Forelimb muscle (tissue), 1 donor: Measurements from ENCODE around the gene LZTS2. TPM values are rescaled to one million over a fixed set of nuclear protein-coding genes. Genes with fewer than 3 reads are reported as not detected.
"Not testable (repeated sequence)": the region's sequence is repeated elsewhere in the genome, so short reads cannot be mapped to it uniquely, and the experiment has no call there.

Source experiments
- DNase-seq: peaks from one replicate; pipeline ENCODE4 v3.0.0-alpha.2; 2013; ENCODE audit warnings: low read depth
- polyA plus RNA-seq: library from polyadenylated mRNA; unstranded; fragments of 120-200 nt; gene quantifications from one replicate; pipeline ENCODE4 v1.2.1, GENCODE V29; 2013; ENCODE audit not compliant: insufficient read length

LZTS2 gene, protein sequence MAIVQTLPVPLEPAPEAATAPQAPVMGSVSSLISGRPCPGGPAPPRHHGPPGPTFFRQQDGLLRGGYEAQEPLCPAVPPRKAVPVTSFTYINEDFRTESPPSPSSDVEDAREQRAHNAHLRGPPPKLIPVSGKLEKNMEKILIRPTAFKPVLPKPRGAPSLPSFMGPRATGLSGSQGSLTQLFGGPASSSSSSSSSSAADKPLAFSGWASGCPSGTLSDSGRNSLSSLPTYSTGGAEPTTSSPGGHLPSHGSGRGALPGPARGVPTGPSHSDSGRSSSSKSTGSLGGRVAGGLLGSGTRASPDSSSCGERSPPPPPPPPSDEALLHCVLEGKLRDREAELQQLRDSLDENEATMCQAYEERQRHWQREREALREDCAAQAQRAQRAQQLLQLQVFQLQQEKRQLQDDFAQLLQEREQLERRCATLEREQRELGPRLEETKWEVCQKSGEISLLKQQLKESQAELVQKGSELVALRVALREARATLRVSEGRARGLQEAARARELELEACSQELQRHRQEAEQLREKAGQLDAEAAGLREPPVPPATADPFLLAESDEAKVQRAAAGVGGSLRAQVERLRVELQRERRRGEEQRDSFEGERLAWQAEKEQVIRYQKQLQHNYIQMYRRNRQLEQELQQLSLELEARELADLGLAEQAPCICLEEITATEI
- 60.9 TPM for polyA plus RNA-seq

DNA sequence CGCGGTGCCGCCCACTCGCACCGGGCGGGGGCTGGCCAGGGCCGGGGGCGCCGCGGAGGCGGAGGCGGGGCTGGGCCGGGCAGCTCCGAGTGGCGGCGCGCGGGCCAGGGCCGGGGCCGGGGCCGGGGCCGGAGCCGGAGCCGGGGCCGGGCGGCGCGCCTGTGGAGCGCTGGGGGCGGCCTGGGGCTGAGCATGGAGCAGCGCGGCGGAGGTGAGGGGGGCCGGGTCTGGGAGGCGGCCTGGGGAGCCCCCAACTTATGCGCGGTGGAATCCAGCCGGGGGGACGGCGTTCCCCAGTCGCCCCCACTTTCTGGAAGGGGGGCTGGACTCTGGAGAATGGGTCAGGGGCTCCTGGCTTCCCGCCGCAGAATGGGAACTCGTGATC is at the start of gene LZTS2:
LZTS2 (plus strand) TSS at position 67 of the 385 bp plus-strand sequence. CDS start 2,731 bp downstream, outside the sequence.
- DNase-seq = no peak

DNA sequence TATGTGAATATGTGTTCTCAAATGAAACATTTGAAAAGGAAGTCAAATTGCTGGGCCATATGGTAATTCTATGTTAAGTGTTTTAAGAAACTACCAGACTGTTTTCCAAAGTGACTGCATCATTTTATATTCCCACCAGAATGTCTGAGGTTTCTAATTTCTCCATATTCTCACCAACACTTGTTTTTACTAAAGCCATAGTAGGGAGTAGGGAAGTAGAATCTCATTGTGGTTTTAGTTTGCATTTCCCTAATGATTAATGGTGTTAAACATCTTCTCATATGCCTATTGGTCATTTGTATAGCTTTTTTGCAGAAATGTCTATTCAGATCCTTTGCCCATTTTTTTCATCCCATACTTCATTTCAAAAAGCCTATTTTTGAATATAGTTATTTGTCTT is 39.4 kb upstream of the LZTS2 start:
- no peak for DNase-seq

DNA sequence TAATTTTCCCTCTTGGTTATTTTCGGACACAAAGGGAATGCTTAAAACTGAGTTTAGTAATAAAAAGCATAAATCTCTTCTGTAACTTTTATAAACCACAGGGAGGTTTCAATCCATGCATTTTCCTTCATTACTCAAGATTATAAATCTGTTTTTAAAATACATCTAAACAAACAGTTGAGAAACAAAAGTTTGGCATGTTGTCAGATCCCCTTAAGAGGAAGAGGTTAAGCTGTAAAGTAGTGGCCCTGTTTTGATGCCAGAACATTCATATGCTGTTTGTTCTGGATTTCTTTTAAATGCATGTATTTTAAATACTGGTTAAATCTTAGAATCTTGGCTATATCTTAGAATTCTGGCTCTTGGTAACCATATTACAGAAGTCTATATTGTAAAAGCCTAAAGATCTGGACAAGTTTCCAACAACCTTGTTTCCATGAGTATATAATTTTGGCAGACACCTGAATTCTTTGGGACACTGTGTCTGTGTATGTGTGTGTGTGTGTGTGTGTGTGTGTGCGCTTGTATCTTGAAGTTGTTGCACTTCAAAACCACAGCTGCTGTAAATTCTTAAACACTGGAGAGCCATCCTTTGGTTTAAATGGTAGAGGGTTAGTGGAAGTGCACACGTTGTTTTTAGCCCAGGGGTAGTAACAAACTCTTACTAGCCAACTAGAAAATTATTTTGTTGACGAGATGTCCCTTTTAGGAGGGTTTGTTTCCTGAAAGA is 37.1 kb upstream of the LZTS2 start:
- no peak for DNase-seq

DNA sequence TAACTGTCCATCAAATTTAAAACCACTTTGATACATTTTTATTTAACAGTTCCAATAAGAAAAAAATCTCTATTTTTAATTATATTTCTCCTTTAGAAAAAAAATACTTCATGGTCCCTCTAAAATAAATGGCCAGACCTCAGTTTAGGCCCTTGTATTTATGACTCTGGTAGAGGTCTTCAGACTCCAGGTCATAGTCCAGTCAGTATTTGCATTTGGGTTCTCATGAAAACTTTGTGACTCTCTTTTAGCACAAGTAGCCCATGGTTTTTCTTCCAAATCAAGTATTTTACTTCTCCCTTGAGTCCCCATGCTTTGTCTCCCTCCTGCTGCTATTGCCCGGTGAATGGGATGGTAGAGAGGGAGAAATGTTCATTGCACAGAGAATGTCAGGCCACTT is 35.8 kb upstream of the LZTS2 start:
- DNase-seq = no peak

DNA sequence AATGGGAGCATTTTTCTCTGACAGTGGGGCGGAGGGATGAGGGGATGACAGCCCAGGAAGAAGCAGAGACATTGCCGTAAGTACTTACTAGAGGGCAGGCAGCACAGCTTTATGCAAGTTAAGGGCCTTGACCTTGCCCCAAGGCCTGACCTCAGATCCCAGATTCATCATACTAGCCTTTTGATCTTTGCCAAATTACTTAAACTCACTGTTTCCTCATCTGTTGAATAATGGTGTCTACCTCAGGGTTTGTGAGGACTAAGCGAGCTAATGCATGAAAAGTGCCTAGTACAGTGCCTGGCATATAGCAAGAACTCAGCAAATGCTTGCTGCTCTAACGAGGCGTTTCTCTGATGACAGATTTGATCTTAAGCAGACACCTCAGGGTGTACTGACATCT is 33.8 kb upstream of the LZTS2 start:
- DNase-seq = no peak

DNA sequence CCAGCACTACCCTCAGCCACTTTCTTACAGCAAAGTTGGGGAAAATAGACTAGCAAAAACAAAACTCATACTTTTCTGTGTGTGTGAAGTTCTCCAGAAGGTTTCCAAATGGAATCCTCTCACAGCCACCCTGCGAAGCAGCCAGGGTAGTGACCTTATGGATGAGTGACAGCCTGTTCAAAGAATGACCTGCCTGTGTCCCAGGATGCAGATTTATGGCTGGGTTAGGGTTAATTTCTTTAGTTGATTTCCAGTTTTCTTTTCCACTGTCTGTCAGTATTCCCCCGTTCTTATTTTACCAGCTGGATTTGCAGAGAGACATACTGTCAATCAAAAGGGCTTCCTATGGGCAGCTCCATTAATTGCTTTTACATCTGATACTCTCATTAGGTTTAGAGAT is 32.7 kb upstream of the LZTS2 start:
- no peak for DNase-seq

DNA sequence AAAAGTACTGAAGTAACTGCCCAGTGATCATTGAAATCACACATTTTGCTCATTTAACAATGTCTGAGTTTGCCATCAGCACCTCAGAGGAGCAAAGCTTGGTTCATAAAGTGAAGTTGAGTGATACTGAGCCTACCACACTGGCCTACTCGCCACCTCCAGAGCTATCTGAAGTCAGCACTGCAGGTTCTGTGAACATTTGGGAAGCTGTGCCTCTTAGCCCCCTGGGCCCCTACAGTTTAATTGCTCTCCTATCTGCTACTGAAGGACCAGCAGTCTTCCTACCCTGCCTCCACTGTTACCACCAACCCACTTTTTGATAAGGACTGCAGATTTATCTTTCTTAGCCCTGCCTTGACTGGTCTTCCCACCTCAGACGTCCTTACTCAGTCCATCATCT is 32.3 kb upstream of the LZTS2 start:
- DNase-seq = no peak

DNA sequence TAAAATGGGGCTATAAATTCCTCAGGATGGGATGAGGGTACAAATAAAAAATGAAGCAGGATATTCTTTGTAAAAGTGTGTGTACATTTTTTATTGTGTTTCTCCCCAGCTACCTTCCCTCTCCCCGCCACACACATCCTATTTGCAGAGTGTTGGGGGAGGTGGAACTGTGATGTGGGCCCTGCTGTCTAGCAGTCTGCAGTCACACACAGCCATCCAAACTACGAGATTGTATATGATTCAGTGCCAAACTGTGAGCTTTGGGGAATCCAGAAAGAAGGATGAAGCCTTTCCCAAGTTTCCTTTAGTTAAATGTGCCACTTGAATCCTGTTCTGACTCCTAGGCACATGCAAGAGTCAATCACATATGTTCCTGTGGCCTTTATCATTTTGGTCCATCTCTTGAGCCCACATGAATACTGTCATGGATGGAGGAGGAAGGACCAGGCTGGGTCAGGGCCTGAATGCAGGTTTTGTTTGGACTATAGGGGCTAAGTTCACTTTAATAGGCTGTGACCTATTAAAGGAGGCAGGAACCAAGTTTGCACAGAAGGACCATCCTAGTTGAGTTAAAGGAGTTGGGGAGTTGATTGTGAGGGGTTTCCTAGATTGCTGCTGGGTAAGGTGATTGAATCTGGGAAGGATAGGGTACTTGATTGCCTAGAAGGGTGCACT is 31.4 kb upstream of the LZTS2 start:
- no peak for DNase-seq

DNA sequence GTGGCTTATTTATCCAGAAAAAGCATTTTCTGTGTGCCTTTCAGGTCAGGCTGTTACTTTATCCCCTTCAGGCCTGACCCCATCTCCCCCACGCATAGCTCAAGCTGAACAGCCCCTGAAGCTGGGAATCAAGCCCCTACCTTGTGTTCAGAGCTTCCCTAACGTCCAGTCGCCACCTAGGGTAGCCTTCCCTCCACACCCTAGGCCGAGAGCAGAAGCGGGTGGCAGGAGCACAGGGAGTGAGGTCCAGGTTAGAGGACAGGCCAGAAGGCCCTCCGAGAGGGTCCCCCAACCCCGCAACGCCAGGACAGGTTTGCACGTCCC is 30.8 kb upstream of the LZTS2 start:
- no peak for DNase-seq

DNA sequence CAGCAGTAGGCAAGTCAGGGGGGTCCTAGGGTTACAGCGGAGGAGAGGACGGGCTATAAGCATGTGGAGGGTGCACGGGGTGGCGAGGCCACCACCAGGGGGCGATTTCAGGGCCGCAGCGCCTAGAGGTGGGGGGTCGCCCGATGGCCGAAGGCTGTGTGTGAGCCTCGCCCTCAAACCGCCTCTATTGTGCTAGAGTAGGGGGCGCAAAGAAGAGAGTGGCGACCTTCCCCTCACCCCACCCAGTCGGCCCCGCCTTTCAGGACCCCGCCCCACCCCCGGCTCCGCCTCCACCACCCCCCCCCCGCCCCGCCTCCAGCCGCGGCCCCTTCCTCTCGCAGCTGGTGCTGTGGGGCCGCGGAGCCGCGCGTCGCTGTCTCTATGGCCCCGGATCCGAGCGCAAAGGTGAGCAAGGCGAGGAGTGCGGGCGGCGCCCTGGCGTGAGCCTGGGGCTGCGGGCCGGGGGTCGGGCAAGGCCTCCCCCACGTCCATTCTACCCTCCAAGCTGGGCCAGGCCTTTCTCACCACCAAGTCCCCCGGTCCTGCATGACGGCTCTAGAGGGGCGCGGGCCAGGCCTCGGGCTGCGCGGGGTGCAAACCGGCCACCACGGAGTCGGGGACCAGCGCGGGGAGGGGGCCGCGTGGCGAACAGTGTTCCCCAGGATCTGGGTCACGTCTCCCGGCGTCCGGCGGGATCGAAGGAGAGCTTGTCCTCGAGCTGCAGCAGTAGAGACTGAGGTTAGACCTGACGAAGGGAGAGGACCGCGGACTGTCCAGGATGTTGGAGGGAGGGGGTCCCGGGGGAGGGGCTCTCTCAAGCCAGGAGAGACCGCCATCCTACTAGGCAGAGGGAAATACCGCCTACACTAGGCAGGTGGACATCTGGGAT is 30.2 kb upstream of the LZTS2 start, which contains the start of gene SEMA4G:
SEMA4G (plus strand) TSS at position 318 of the 889 bp plus-strand sequence. CDS start 3,409 bp downstream, outside the sequence.
- no peak for DNase-seq

DNA sequence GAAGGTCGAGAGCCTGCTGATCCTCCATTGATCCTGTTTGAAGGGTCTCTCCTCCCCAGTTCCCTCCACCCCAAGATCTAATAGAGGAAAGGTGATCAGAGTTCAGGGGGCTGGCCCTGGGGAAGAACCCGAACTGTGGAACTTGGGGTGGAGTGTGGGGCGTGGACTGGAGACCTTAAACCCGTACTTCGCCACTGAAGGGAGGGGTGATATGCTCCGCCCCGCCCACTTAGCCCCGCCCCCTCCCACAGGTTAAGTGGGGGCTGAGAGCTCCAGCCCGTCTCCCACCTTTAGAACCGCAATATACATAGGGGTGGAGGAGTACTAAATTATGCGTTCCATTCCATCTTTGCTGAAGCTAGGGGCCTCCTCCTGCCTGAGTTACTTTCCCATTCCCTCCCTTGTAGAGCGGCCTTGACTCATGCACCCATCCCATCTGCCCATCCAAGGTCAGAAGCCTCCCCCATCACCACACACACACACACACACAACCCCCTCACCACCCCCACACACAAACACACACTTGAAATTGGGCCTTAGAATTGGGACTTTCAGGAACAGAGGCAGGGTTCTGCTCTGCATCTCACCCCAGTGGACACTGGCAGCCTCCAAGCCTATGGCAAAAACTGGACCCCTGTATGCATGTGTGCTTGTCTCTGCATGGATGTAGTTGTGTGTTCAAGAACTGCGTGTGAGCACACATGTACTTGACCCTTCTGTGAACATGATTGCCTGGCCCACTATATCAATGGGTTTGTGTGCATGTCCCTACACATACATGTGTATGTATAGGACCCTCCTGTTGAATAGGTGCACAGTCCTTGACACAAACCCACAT is 29.3 kb upstream of the LZTS2 start:
- DNase-seq = no peak

DNA sequence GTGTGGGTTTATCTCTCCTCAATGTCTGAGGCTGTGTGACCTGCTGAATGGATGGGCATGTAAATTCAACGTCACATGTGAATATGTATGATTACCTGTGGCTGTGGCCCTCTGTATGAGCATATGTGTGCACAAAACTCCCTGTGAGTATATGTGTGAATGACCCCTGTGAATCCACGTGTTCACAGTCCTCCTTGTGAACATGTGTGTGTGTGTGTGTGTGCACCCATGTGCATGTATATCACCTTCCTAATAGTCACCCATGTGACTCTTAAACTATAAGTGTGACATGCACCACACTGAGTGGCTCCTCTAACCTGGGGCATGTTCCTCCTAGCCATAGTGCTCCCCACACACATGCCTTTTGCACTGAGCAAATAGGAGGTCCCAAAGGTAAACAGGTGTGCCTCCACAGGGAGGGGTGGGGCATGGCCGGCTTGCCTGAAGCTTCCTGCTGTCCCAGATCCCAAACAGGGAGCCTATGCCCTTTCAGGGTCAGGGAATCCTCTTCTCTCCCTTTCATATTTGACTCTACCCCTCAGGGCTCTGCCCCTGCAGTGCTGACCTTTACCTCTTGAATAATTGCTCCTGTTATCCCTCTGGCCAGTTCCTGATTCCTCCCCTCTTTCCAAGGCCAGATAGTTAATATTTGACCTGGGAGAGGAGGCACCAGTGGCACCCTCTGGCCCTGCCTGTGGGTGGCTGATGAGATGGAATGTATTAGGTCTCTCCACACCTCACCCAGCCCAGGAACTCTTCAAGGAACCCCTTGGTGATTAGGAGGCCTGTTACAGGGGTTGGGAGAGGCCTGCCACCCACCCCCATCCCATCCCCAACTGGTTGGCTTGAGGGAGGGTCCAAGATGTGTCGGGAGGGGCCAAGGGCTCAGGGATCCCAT is 28.4 kb upstream of the LZTS2 start:
- no peak for DNase-seq

DNA sequence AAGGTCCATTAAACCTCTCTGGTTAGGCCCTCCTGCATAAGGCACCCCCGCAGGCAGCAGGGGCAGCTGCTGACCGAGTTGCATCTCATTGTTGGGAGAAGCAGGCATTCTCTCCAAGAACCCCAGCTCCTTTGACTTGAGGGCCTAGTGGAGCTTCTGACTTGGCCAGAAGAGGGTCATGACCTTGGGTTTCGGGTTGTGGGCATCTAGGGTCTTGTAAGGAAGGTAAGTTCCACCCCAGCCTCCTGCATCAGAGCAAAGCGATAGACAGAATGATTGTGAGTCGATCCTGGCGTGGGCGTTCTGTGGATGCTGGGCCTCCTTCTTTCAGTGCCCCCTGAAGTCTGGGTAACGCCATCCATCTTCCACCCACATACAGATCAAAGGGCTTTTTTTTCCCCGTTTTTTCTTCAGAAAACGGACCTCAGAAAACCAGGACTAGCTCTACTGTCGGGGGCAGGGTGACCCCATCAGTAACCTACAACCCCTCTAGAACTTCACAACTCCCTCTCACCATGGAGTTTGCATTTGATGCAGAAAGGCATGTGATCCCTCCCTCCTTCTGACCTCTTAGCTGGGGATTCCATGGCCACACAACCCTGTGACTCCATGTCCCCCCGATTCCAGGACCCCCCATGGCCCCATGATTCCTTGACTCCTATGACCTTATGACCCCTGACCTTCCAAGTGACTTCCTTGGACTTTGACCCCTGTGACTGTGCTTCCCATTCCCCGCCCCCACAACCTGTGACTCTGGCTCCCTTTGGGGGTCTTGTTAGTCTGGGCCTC is 27.3 kb upstream of the LZTS2 start:
- DNase-seq = no peak

DNA sequence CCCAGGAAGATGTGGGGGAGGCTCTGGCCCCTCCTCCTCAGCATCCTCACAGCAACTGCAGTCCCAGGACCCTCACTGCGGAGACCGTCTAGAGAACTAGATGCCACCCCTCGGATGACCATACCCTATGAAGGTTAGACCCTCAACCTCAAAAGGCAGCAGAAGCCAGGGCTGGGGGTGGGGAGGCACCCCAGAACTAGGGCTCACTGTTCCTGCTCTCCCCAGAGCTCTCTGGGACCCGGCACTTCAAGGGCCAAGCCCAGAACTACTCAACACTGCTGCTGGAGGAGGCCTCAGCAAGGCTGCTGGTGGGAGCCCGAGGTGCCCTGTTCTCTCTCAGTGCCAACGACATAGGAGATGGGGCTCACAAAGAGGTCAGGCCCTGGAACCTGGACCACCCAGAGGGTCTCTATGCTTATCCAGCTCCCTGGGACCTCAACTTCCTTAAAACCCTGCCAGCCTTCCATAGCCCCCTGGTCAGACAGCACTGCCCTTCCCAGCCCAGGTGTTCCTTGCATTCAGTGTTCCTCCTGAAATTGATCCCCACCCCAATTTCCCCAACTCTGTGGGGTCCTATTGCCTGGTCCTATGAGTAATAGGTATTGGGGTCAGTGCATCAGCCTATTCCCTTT is 26.6 kb upstream of the LZTS2 start:
- no peak for DNase-seq

DNA sequence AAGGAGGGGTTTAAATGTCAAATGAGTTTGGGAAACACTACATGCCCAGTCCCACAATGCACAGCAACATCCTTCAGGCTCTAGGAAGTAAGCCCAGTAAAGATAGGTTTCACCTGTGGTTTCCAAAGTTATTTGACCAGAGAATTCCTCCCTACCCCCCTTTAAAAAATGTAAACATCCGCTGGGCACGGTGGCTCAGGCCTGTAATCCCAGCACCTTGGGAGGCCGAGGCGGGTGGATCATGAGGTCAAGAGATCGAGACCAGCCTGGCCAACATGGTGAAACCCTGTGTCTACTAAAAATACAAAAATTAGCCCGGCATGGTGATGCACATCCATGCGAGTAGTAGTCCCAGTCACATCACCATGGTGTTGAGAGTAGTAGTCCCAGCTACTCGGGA is 24.2 kb upstream of the LZTS2 start:
- DNase-seq = not testable (repeated sequence)

DNA sequence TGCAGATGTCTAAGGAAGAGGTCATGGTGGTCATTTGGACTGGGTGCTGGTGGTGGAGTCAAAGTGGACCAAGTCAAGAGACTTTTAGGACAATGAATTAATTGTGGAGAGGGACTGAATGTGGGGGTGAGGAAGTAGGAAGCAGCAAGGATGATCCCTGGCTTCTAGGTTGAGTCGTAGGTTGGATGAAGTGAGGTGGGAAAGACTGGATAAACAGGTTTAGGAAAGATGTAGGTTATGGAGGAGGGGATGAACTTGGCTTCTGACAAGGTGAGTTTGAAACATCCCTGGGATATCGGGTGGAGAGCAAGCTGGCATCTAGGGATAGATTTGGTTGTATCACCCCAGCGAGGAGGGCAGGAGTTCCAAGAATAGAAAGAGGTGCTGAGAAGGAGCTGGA is 22.7 kb upstream of the LZTS2 start:
- DNase-seq = no peak

DNA sequence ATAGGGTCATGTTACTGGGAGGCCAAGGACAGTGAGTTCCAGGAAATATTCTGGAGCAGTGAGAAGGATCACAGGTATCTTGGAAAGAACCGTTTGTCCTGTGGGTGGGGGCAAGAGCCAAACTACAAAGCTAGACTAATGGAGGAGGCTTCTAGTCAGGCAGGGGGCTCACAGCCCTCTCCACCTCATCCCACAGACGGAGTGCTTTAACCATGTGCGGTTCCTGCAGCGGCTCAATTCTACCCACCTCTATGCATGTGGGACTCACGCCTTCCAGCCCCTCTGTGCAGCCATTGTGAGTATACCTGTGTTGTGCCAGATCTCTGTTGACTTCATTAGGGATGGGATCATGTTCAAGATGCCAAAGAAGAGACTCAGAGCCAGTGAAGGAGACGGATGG is 22.2 kb upstream of the LZTS2 start:
- DNase-seq = no peak
